Aorta (tissue), 5 donors: ENCODE results near the gene UTP25. TPM values are rescaled to one million over a fixed set of nuclear protein-coding genes. Genes with fewer than 3 reads are reported as not detected.

Source experiments
- ATAC-seq: fragments of 200-7000 bp; cut with Tn5 transposase; one replicate; pipeline ENCODE4 v1.9.1; 2022; ENCODE audit warnings: moderate library complexity; ENCODE audit not compliant: low FRiP score
- DNase-seq, 2 donors: peaks; one replicate each; pipeline ENCODE4 v3.0.0-alpha.2; 2020
- H3K27ac ChIP-seq, 2 donors: one replicate each; pipeline ENCODE4 v1.5.1; 2013; ENCODE audit warnings: low read length in 2 of 2, mild to moderate bottlenecking in 2 of 2, moderate library complexity in 2 of 2, control low read depth in 1 of 2, inconsistent platforms in 1 of 2, low read depth in 1 of 2
- H3K27me3 ChIP-seq, 2 donors: one replicate each; pipeline ENCODE4 v1.6.1; 2013; ENCODE audit warnings: control low read depth in 1 of 2, low read length in 1 of 2, mild to moderate bottlenecking in 1 of 2, moderate library complexity in 1 of 2; ENCODE audit not compliant: insufficient read depth in 2 of 2, control insufficient read depth in 1 of 2
- H3K36me3 ChIP-seq, 2 donors: one replicate each; pipeline ENCODE4 v1.6.1; 2013; ENCODE audit warnings: control low read depth in 1 of 2, low read length in 1 of 2, mild to moderate bottlenecking in 1 of 2; ENCODE audit not compliant: insufficient read depth in 2 of 2, control insufficient read depth in 1 of 2
- H3K4me1 ChIP-seq, 2 donors: one replicate each; pipeline ENCODE4 v1.6.1; 2013; ENCODE audit warnings: low read length in 2 of 2, control low read depth in 1 of 2, mild to moderate bottlenecking in 1 of 2, moderate library complexity in 1 of 2; ENCODE audit not compliant: insufficient read depth in 2 of 2, control insufficient read depth in 1 of 2
- H3K4me3 ChIP-seq, 2 donors: one replicate each; pipeline ENCODE4 v1.5.1; 2013; ENCODE audit warnings: low read length in 2 of 2, control low read depth in 1 of 2, mild to moderate bottlenecking in 1 of 2
- H3K9me3 ChIP-seq: one replicate; pipeline ENCODE4 v1.6.1; 2013; ENCODE audit warnings: mild to moderate bottlenecking, low read length; ENCODE audit not compliant: control insufficient read depth
- WGBS, 2 donors: extraction: QIAGEN DNeasy Blood & Tissue Kit; methylation state at CpG; one replicate each; pipeline ENCODE4 v1.1.7; 2013; 5-methylcytosine and 5-hydroxymethylcytosine counted together
- intact Hi-C, 2 donors: fragments of 100-400 bp; cut with DNase I; formaldehyde crosslinking; loops; one replicate each; pipeline versions ENCODE4 v1.14.2 to v1.15.0; 2022
- long read RNA-seq, 2 donors: library from polyadenylated mRNA; unstranded; transcript quantifications; one replicate each; pipeline ENCODE4 v2.0.0, GENCODE V29; 2020 to 2021
- polyA plus RNA-seq, 2 donors: library from polyadenylated mRNA; stranded (reverse); fragments of 200-250 nt; gene quantifications; one replicate each; pipeline ENCODE4 v1.2.3, GENCODE V29; 2013
- total RNA-seq, 2 donors: library from RNA; stranded (reverse); fragmentation: NEBNext Ultra II Directional; extraction: Animal tissue kit (Norgen Biotek cat#: 25700); gene quantifications; one replicate each; pipeline ENCODE4 v1.2.1, GENCODE V29; 2021
- donor health status: healthy with polysubstance abuse.
- donor health status: Bipolar disorder and iron deficiency.
- donor health status: DM: no; HTN: no; CAD: no.
- donor health status: DM: no; HTN: no; CAD: no.
- donor health status: DM: yes; HTN: yes; CAD: no.

Gene UTP25
- total RNA-seq = 1 to 10 TPM; 7.2 to 8.1 TPM
- 1 to 10 TPM in 1 of 2 donors, under 1 TPM in 1; 0.50 to 3.0 TPM for polyA plus RNA-seq
- long read RNA-seq, donor 1, full-length matches to known transcripts = 22 of 33 reads
- long read RNA-seq, donor 1, partial matches to known transcripts = 3 of 33 reads
- long read RNA-seq, donor 1, other reads (novel, unspliced or antisense) = 8 of 33 reads
- long read RNA-seq, donor 2, full-length matches to known transcripts = 3 of 5 reads
- long read RNA-seq, donor 2, partial matches to known transcripts = 1 of 5 reads
- long read RNA-seq, donor 2, other reads (novel, unspliced or antisense) = 1 of 5 reads

DNA sequence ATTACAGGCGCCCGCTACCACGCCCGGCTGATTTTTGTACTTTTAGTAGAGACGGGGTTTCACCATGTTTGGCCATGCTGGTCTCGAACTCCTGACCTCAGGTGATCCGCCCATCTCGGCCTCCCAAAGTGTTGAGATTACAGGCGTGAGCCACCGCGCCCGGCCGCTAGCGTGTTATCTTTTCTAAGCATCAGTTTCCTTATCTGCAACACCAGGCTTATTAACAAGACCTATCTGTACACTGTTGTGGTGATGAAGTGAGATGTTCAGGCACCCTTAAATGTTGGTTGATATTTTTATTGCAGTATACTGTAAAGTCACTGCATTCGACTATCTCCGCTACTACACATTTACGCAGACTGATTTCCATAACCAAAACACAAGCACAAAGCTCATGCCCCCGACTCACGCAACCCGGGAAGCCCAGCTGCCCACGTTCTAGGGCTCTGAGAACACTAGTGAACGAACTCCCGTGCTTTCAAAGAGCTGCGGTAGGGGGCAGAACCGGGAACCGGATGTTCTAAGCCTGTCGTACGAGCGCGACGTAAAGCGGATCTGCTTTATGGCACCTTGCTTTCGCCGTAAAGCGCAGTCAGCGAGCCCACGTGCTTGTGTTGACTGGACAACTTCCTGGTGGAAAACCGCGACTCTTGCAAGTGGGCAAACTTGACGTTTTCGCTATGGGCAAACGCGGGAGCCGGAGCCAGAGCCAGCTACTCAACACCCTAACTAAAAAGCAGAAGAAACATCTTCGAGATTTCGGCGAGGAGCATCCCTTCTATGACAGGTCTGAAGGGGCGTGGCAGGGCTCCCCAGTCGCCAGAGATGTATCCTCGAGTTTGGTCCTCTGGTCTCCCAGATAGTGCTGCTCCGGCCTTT lies at the start of gene UTP25:
Gene UTP25 (plus strand): TSS at position 589 of the 879 bp plus-strand sequence. CDS start 92 bp downstream, at position 681.
- intact Hi-C loops = loop anchor here in 1 of 2 donors (1.0 kb wide), 1 partner anchor 43 kb away; the partner anchor contains the start of gene C1orf74
- H3K27me3 ChIP-seq = no peaks in the 10 kb centered on the region
- no peaks in the 10 kb centered on the region for H3K36me3 ChIP-seq
- no peaks in the 10 kb centered on the region for H3K9me3 ChIP-seq
- DNase-seq (peak; percentile 96 to 97), ATAC-seq (peak; percentile 97)
- no peaks in the 10 kb centered on the region for H3K4me1 ChIP-seq
- H3K27ac ChIP-seq = no peak within 1 kb of the TSS
- 22% methylated on average over 51 of the region's 51 CpGs for WGBS, 2 donors
- peak within 1 kb of the TSS; percentile 71 to 73 for H3K4me3 ChIP-seq

DNA sequence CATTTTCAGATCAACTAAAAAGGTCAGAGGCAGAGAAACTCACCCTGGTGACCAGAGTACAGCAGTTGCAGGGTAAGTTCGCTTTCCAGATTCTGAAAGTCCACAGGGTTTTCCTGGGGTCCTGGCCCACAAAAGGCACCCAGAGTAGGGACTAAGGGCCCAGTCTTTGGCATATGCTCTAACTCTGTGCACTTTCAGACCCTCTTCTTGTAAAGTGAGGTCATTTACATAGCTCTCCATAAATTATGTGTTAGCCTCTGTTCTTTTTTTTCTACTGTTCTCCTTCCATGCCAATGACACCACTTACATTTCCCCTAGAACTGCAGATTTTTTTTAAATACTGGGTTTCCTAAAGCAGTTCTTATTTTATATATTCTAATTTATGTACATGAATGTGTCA lies 49.7 kb upstream of the UTP25 start:
- H3K27me3 ChIP-seq = no peaks in the 10 kb centered on the region
- WGBS, 2 donors = 98 to 100% methylated on average over 1 of the region's 1 CpG
- H3K4me1 ChIP-seq = no peaks in the 10 kb centered on the region
- peaks cover 0 to 2% of the 10 kb centered on the region in 2 donors for H3K36me3 ChIP-seq
- H3K27ac ChIP-seq = no peak overlapping the region
- no peaks in the 10 kb centered on the region for H3K9me3 ChIP-seq
- intact Hi-C loops = no loop called here
- H3K4me3 ChIP-seq = no peak overlapping the region
- DNase-seq (no peak), ATAC-seq (no peak)

DNA sequence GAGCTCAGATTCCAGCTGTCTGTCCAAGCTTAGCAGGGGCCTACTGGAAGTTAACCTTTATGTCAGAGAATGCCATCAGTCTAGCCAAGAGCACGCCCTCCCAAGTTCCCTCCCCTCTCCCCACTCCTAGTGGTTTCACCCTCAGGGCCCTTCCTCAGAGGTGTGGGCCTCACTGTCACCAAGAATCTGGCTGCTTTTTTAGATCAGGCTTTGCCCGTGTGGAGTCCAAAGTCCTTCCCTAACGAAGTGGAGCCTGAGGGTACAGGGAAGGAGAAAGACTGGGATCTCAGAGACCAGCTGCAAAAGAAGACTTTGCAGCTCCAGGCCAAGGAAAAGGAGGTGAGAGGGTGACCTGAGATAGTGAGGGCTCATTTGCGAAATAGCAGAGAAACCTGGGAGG lies 47.5 kb upstream of the UTP25 start:
- H3K9me3 ChIP-seq = no peaks in the 10 kb centered on the region
- no peaks in the 10 kb centered on the region for H3K4me1 ChIP-seq
- peaks cover 0 to 2% of the 10 kb centered on the region in 2 donors for H3K36me3 ChIP-seq
- DNase-seq = no peak
- no peak overlapping the region for H3K4me3 ChIP-seq
- intact Hi-C loops = no loop called here
- 79 to 86% methylated on average over 4 of the region's 4 CpGs for WGBS, 2 donors
- ATAC-seq = no peak
- no peaks in the 10 kb centered on the region for H3K27me3 ChIP-seq
- H3K27ac ChIP-seq = no peak overlapping the region

GRCh38 chr1:209783386-209783785 lies 44.4 kb upstream of the UTP25 start:
- H3K9me3 ChIP-seq = no peaks in the 10 kb centered on the region
- H3K4me1 ChIP-seq = peaks cover 0 to under 1% of the 10 kb centered on the region in 2 donors
- ATAC-seq = no peak
- H3K4me3 ChIP-seq = no peak overlapping the region
- H3K36me3 ChIP-seq = peaks cover 0 to 2% of the 10 kb centered on the region in 2 donors
- WGBS, 2 donors = 57 to 63% methylated on average over 6 of the region's 6 CpGs
- H3K27me3 ChIP-seq = no peaks in the 10 kb centered on the region
- intact Hi-C loops = no loop called here
- H3K27ac ChIP-seq = no peak overlapping the region
- DNase-seq = no peak

- peaks cover 0 to 3% of the 10 kb centered on the region in 2 donors for H3K4me1 ChIP-seq
- H3K27ac ChIP-seq = peak within 1 kb of the TSS; percentile 59 to 79
- peak; percentile 100 for ATAC-seq
- WGBS, 2 donors = 4% methylated on average over 48 of the region's 48 CpGs
- H3K9me3 ChIP-seq = no peaks in the 10 kb centered on the region
- peaks cover 0 to 2% of the 10 kb centered on the region in 2 donors for H3K36me3 ChIP-seq
- peak; percentile 99 to 100 for DNase-seq
- intact Hi-C loops = loop anchor here (1.0 to 5.0 kb wide), 2 partner anchors 38 to 43 kb away; partner anchors contain the start of gene UTP25 (in 1 of the 2)
- H3K4me3 ChIP-seq = peak within 1 kb of the TSS; percentile 53 to 57
- no peaks in the 10 kb centered on the region for H3K27me3 ChIP-seq
Observed at GRCh38 chr1:209784265-209785169, 43.3 kb upstream of the UTP25 start, which contains the start of gene C1orf74. Gene C1orf74 (minus strand): TSS chr1:209784559. CDS start chr1:209783634, 925 bp downstream.

DNA sequence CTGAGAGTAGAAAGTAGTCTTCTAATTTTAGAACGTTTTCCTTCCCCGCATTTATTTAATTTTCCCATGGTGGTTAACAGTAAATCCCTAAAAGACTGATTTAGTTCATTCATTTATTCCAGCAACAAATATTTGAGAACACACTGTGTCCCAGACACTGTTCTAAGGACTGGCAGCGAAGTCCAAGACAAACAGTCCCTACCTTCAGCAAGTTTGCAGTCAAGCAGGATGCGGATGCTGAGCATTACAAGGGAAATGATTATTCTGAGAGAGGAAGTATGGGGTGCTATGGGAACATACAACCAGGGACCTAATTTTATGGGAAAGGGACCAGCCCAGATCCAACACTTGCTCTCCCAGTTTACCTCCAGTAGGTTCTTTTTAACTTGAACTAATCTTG lies 42.2 kb upstream of the UTP25 start:
- no peak for DNase-seq
- no peak overlapping the region for H3K4me3 ChIP-seq
- intact Hi-C loops = loop anchor here in 1 of 2 donors (5.0 kb wide), 1 partner anchor 37 kb away; no protein-coding TSS in a partner anchor
- H3K9me3 ChIP-seq = no peaks in the 10 kb centered on the region
- H3K27me3 ChIP-seq = no peaks in the 10 kb centered on the region
- peaks cover 0 to 2% of the 10 kb centered on the region in 2 donors for H3K36me3 ChIP-seq
- H3K27ac ChIP-seq = no peak overlapping the region
- ATAC-seq = no peak
- peaks cover 0 to 3% of the 10 kb centered on the region in 2 donors for H3K4me1 ChIP-seq
- WGBS, 2 donors = 83 to 84% methylated on average over 4 of the region's 4 CpGs

DNA sequence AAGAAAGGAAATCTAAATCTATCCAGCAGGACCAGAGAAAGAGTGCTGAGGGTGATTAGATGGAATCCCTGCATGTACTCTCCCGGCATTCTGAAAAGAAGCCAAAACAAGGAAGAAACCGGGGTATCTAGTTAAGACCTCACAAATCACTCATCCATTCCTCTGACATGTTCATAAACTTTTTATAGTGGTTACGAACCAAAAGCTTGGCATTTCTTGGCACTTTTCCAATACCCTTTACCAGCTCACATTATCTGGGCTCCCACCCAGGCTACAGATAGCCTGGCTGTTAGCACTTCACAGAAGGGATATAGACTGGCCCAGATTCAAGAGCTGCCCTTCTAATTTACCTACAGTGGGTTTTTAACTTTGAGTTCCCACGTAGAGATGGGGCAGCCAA lies 41.6 kb upstream of the UTP25 start:
- 16 to 48% methylated on average over 4 of the region's 4 CpGs for WGBS, 2 donors
- no peak overlapping the region for H3K27ac ChIP-seq
- peaks cover 0 to 2% of the 10 kb centered on the region in 2 donors for H3K36me3 ChIP-seq
- H3K4me3 ChIP-seq = no peak overlapping the region
- H3K27me3 ChIP-seq = no peaks in the 10 kb centered on the region
- no peaks in the 10 kb centered on the region for H3K9me3 ChIP-seq
- H3K4me1 ChIP-seq = peaks cover 0 to 3% of the 10 kb centered on the region in 2 donors
- DNase-seq = no peak
- no peak for ATAC-seq
- intact Hi-C loops = loop anchor here in 1 of 2 donors (5.0 kb wide), 1 partner anchor 36 kb away; no protein-coding TSS in a partner anchor

DNA sequence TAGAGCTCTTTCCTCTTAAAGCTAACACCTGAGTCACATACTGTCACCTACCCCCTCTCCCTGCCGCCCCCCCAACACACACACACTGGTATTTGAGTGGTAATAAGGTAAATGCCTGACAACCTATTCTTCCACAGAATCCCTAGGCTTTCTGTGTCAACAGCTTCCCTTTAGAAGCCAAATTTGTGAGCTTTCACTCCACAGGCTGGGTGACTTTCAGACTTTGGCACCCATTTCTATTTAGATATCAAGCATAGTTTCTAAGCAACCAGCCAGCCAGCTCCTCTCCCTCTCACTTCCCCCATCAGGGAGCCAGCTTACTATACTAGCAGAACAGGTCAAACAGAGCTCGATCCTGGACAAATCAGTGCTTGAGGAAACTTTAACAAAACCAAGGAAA lies 40.2 kb upstream of the UTP25 start:
- peaks cover 0 to 3% of the 10 kb centered on the region in 2 donors for H3K4me1 ChIP-seq
- 15 to 19% methylated on average over 2 of the region's 2 CpGs for WGBS, 2 donors
- peak overlapping the region; percentile 68 to 87 for H3K27ac ChIP-seq
- no peaks in the 10 kb centered on the region for H3K36me3 ChIP-seq
- intact Hi-C loops = loop anchor here in 1 of 2 donors (5.0 kb wide), 1 partner anchor 35 kb away; no protein-coding TSS in a partner anchor
- DNase-seq (no peak), ATAC-seq (no peak)
- H3K4me3 ChIP-seq = no peak overlapping the region
- H3K27me3 ChIP-seq = no peaks in the 10 kb centered on the region
- H3K9me3 ChIP-seq = no peaks in the 10 kb centered on the region
